AG04450 (cell line): ENCODE measurements around the gene ADSS1. TPM values are rescaled to one million over a fixed set of nuclear protein-coding genes. Genes with fewer than 3 reads are reported as not detected.

Experiments used
- CTCF ChIA-PET: fragments of 300-600, 350-600 bp; formaldehyde crosslinking; extraction: SDS; loops from one replicate; lab custom pipeline; 2022; ENCODE audit warnings: antibody characterized with exemption, inconsistent platforms; lab: Charles Lee
- POLR2A ChIA-PET: fragments of 350-600 bp; formaldehyde crosslinking; extraction: SDS; loops from one replicate; lab custom pipeline; 2021; ENCODE audit warnings: antibody characterized with exemption, inconsistent platforms; lab: Yijun Ruan, JAX
- DNase-seq: peaks from one replicate; pipeline ENCODE4 v3.0.0-alpha.2; 2011; ENCODE audit warnings: low read depth, low spot score
- H3K27ac ChIP-seq: one replicate; pipeline ENCODE4 v1.5.1; 2012; ENCODE audit warnings: low read depth, low read length, control low read depth
- H3K27me3 ChIP-seq: one replicate; pipeline ENCODE4 v1.6.0; 2012; ENCODE audit warnings: low read length; ENCODE audit not compliant: control insufficient read depth, insufficient read depth
- H3K4me3 ChIP-seq: 2 replicates; pipeline ENCODE4 v1.5.1; 2011; ENCODE audit warnings: mild to moderate bottlenecking, low read depth, low read length, control low read depth
- H3K9me3 ChIP-seq: 2 replicates; pipeline ENCODE4 v1.5.1; 2012; ENCODE audit warnings: low read length; ENCODE audit not compliant: control insufficient read depth, insufficient read depth
- CTCF ChIP-seq: IDR thresholded peaks from 2 replicates; pipeline ENCODE4 v1.5.1; 2011; ENCODE audit warnings: low read depth, low read length, control low read depth, inconsistent platforms
- polyA plus RNA-seq: library from polyadenylated mRNA; depleted of rRNA; stranded (reverse); fragments of >200 nt; gene quantifications from 2 replicates; pipeline ENCODE4 v1.2.3, GENCODE V29; 2011

ADSS1 gene
- polyA plus RNA-seq, 1 experiment = 2.8 TPM

- H3K9me3 ChIP-seq = peaks cover 7% of the 10 kb centered on the region; the same call in 1 of the 2 replicates
- POLR2A ChIA-PET = interaction anchor here (0.6 kb wide), 1 partner anchor 28 kb away, joined by 3 read pairs; the partner anchor contains the start of gene SIVA1
- no peak for TF ChIP-seq CTCF
- H3K27ac ChIP-seq = no peak overlapping the region
- DNase-seq = no peak
- no peak overlapping the region for H3K4me3 ChIP-seq
- CTCF ChIA-PET = interaction anchor here (1.9 to 2.7 kb wide), 2 partner anchors 12 to 46 kb away, joined by 7 to 12 read pairs; no protein-coding TSS in a partner anchor
- no peaks in the 10 kb centered on the region for H3K27me3 ChIP-seq
Observed at GRCh38 chr14:104780513-104781030, 56.5 kb downstream of the ADSS1 start.

- Histone ChIP-seq H3K9me3 (peaks cover 4% of the 10 kb centered on the region; the same call in 1 of the 2 replicates), H3K4me3 (no peak overlapping the region), H3K27ac (no peak overlapping the region), H3K27me3 (no peaks in the 10 kb centered on the region)
- CTCF ChIA-PET = interaction anchor here (1.9 to 2.7 kb wide), 2 partner anchors 13 to 45 kb away, joined by 7 to 12 read pairs; no protein-coding TSS in a partner anchor
- no peak for TF ChIP-seq CTCF
- POLR2A ChIA-PET = interaction anchor here (0.9 kb wide), 1 partner anchor 29 kb away, joined by 3 read pairs; no protein-coding TSS in a partner anchor
- DNase-seq = no peak
Observed at GRCh38 chr14:104781271-104782077, 57.4 kb downstream of the ADSS1 start.

DNA sequence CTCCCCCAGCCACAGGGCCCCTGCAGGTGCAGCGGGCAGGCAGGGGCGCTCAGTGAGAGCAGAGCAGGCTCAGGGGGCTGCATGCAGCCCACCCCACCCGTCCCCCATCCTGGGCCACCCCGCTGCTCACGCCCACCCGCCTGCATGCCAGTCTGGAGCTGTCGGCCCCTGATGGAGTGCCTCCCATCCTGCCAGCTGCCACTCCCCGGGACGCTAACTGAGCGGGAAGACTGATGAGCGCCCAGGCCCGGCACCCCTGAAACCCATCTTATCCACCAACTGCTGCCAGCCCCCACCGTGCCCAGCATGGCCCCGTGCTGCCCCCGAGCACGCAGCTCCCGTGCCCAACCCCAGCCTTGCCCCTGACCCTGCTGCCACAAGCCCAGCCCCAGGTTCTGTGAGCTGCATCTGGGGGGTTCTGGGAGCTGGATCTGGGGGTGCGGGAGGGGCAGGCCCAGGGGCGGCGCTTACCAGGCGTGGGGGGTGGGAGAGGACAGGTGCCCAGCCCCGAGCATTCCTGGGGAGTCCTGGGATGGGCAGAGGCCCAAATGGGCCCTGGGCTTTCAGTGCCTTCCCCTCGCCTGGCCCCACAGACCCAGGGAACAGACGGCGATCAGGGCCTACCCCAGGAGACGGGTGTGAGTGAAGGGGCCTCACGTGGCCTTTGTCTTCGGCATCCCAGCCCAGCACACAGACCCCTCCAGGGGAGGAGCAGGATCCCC, 58.2 kb downstream of the ADSS1 start:
- H3K27ac ChIP-seq = no peak overlapping the region
- no peak overlapping the region for H3K4me3 ChIP-seq
- ChIA-PET POLR2A (interaction anchor here (0.9 kb wide), 1 partner anchor 30 kb away, joined by 3 read pairs; no protein-coding TSS in a partner anchor), CTCF (interaction anchor here (1.9 to 2.7 kb wide), 2 partner anchors 14 to 44 kb away, joined by 7 to 12 read pairs; no protein-coding TSS in a partner anchor)
- DNase-seq = no peak
- H3K27me3 ChIP-seq = no peaks in the 10 kb centered on the region
- no peaks in the 10 kb centered on the region; the same call in 1 of the 2 replicates for H3K9me3 ChIP-seq
- no peak for TF ChIP-seq CTCF

GRCh38 chr14:104782808-104783139, 58.7 kb downstream of the ADSS1 start:
- Histone ChIP-seq H3K9me3 (no peaks in the 10 kb centered on the region; the same call in 1 of the 2 replicates), H3K27ac (no peak overlapping the region), H3K27me3 (no peaks in the 10 kb centered on the region), H3K4me3 (no peak overlapping the region)
- POLR2A ChIA-PET = no interaction called here
- TF ChIP-seq CTCF = no peak
- DNase-seq = no peak
- CTCF ChIA-PET = no interaction called here
